Endodermal cell (in vitro differentiated cells): ENCODE results near the gene FAM107B. TPM values are rescaled to one million over a fixed set of nuclear protein-coding genes. Genes with fewer than 3 reads are reported as not detected.
A peak's percentile ranks its signal among the peaks of the same experiment; 100 is the strongest.

ENCODE experiments used
- DNase-seq: peaks from one replicate; pipeline ENCODE4 v3.0.0-alpha.2; 2017
- H3K27ac ChIP-seq: 2 replicates; pipeline ENCODE4 v1.5.1; 2013; ENCODE audit warnings: mild to moderate bottlenecking, low read depth, low read length, moderate library complexity
- H3K27me3 ChIP-seq: 2 replicates; pipeline ENCODE4 v1.6.1; 2013; ENCODE audit warnings: mild to moderate bottlenecking, low read length, moderate library complexity; ENCODE audit not compliant: insufficient read depth, control insufficient read depth, poor library complexity, severe bottlenecking
- H3K36me3 ChIP-seq: 2 replicates; pipeline ENCODE4 v1.7.0; 2013; ENCODE audit warnings: mild to moderate bottlenecking, low read length, moderate library complexity; ENCODE audit not compliant: control insufficient read depth, insufficient read depth
- H3K4me1 ChIP-seq: one replicate; pipeline ENCODE4 v1.7.0; 2013; ENCODE audit warnings: low read length; ENCODE audit not compliant: control insufficient read depth, insufficient read depth
- H3K4me3 ChIP-seq: 2 replicates; pipeline ENCODE4 v1.5.1; 2013; ENCODE audit warnings: mild to moderate bottlenecking, low read length, moderate library complexity
- H3K9ac ChIP-seq: 2 replicates; pipeline ENCODE4 v1.6.1; 2013; ENCODE audit warnings: mild to moderate bottlenecking, low read length, moderate library complexity; ENCODE audit not compliant: poor library complexity, severe bottlenecking; ENCODE audit errors: extremely low read depth
- H3K9me3 ChIP-seq: 2 replicates; pipeline ENCODE4 v1.6.1; 2013; ENCODE audit warnings: mild to moderate bottlenecking, low read length, moderate library complexity; ENCODE audit not compliant: control insufficient read depth
- H3K27ac Mint-ChIP-seq: 2 replicates; pipeline ENCODE4 v1.8.0; 2020; ENCODE audit warnings: mixed read lengths
- H3K27me3 Mint-ChIP-seq: 2 replicates; pipeline ENCODE4 v1.8.0; 2021; ENCODE audit warnings: mild to moderate bottlenecking, mixed read lengths; ENCODE audit not compliant: insufficient read depth
- H3K36me3 Mint-ChIP-seq: 2 replicates; pipeline ENCODE4 v1.8.0; 2020; ENCODE audit warnings: low read depth, mixed read lengths
- H3K4me1 Mint-ChIP-seq: 2 replicates; pipeline ENCODE4 v1.8.0; 2020; ENCODE audit warnings: mixed read lengths
- H3K4me3 Mint-ChIP-seq: 2 replicates; pipeline ENCODE4 v1.8.0; 2020; ENCODE audit warnings: mild to moderate bottlenecking, moderate library complexity, mixed read lengths
- H3K9me3 Mint-ChIP-seq: 2 replicates; pipeline ENCODE4 v1.8.0; 2020; ENCODE audit warnings: mild to moderate bottlenecking, mixed read lengths
- CTCF ChIP-seq: fragments of 200-600 bp; sonication (generic); conservative IDR thresholded peaks from 2 replicates; pipeline ENCODE4 v1.5.0; 2021; ENCODE audit warnings: antibody characterized with exemption, mild to moderate bottlenecking
- WGBS, 2 experiments: methylation state at CpG; one replicate each; pipeline versions ENCODE4 v1.1.5 to v1.1.7; 2013; ENCODE audit warnings: missing lambda C conversion rate in 2 of 2, mixed read lengths in 1 of 2; ENCODE audit not compliant: insufficient coverage in 1 of 2, insufficient read length in 1 of 2; 5-methylcytosine and 5-hydroxymethylcytosine counted together
- total RNA-seq, 2 donors: library from RNA; stranded (reverse); fragmentation: NEBNext Ultra II Directional in 1 of 2; extraction: Animal tissue kit (Norgen Biotek cat#: 25700) in 1 of 2; gene quantifications; 2 replicates in 1 of 2; 3 replicates in 1 of 2; pipeline ENCODE4 v1.2.1, GENCODE V29; 2021

Gene FAM107B
- total RNA-seq, 2 donors from 2014 or later = 16.0 to 24.0 TPM

- H3K27me3 ChIP-seq = no peaks in the 10 kb centered on the region
- no peak for TF ChIP-seq CTCF
- Mint-ChIP-seq H3K27me3 (no peaks in the 10 kb centered on the region), H3K36me3 (peaks cover 28% of the 10 kb centered on the region), H3K4me1 (peaks cover 10% of the 10 kb centered on the region), H3K4me3 (no peak overlapping the region), H3K27ac (peak overlapping the region; percentile 28), H3K9me3 (no peaks in the 10 kb centered on the region)
- H3K4me3 ChIP-seq = no peak overlapping the region
- H3K36me3 ChIP-seq = peaks cover 26% of the 10 kb centered on the region
- no peak overlapping the region for H3K9ac ChIP-seq
- WGBS, 2 experiments = 91 to 95% methylated on average over 9 to 10 of the region's 10 CpGs
- no peaks in the 10 kb centered on the region for H3K4me1 ChIP-seq
- no peak for DNase-seq
- no peak overlapping the region for H3K27ac ChIP-seq
- no peaks in the 10 kb centered on the region for H3K9me3 ChIP-seq
These were observed 251.4 kb downstream of the FAM107B start for GRCh38 chr10:14523286-14523685.

GRCh38 chr10:14519785-14520184, 254.9 kb downstream of the FAM107B start:
- H3K36me3 Mint-ChIP-seq = peaks cover 19% of the 10 kb centered on the region

GRCh38 chr10:14518149-14518548, 256.5 kb downstream of the FAM107B start:
- peaks cover 29% of the 10 kb centered on the region for H3K36me3 ChIP-seq
- no peaks in the 10 kb centered on the region for H3K4me1 ChIP-seq
- H3K4me3 ChIP-seq = no peak overlapping the region
- Mint-ChIP-seq H3K27ac (no peak overlapping the region), H3K4me3 (no peak overlapping the region), H3K9me3 (peaks cover 1% of the 10 kb centered on the region), H3K4me1 (peaks cover 5% of the 10 kb centered on the region), H3K27me3 (no peaks in the 10 kb centered on the region), H3K36me3 (peaks cover 19% of the 10 kb centered on the region)
- no peak for DNase-seq
- no peak overlapping the region for H3K27ac ChIP-seq
- WGBS, 2 experiments = 97 to 98% methylated on average over 3 of the region's 3 CpGs
- no peaks in the 10 kb centered on the region for H3K9me3 ChIP-seq
- no peak overlapping the region for H3K9ac ChIP-seq
- H3K27me3 ChIP-seq = no peaks in the 10 kb centered on the region
- TF ChIP-seq CTCF = no peak

More at GRCh38 chr10:14519785-14520184, 254.9 kb downstream of the FAM107B start:
- H3K9me3 ChIP-seq = no peaks in the 10 kb centered on the region
- DNase-seq = no peak
- H3K4me3 ChIP-seq = no peak overlapping the region
- H3K27me3 Mint-ChIP-seq = no peaks in the 10 kb centered on the region
- no peak overlapping the region for H3K9ac ChIP-seq
- no peak for TF ChIP-seq CTCF
- no peaks in the 10 kb centered on the region for H3K27me3 ChIP-seq
- no peak overlapping the region for H3K4me3 Mint-ChIP-seq
- H3K36me3 ChIP-seq = peaks cover 29% of the 10 kb centered on the region
- H3K9me3 Mint-ChIP-seq = peaks cover 1% of the 10 kb centered on the region
- WGBS, 2 experiments = 66 to 79% methylated on average over 4 to 7 of the region's 7 CpGs
- no peaks in the 10 kb centered on the region for H3K4me1 ChIP-seq
- H3K4me1 Mint-ChIP-seq = peaks cover 10% of the 10 kb centered on the region
- H3K27ac Mint-ChIP-seq = no peak overlapping the region
- H3K27ac ChIP-seq = no peak overlapping the region
